Measurements from ENCODE around the gene TBC1D5. TPM values are rescaled to one million over a fixed set of nuclear protein-coding genes. Genes with fewer than 3 reads are reported as not detected.
A peak's percentile ranks its signal among the peaks of the same experiment; 100 is the strongest.

The TBC1D5 gene
- total RNA-seq, 1 experiment from 2014 or later: 33.9 TPM

DNA sequence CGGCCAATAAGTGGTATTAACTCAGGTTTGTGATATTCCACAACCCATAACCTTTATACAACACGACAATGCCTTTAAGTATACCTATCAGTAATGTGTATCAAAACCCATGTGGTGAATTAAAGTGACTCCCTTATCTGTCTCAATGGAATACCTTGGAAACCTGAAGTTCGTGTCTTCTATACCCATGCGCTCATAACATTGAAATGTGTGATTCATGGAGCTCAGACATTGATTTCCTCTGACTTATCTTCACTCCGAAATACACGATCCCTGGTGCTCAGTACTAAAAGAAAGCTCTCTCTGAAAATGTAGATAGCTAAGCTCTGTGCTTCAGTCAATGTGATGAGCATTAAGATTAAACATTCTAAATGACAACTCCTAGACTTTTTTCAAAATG is 140.3 kb downstream of the TBC1D5 start:
- ATAC-seq: peak; percentile 30; the same call in 1 of the 2 replicates
- TF ChIP-seq FOSL1 (IDR thresholded peaks at IDR 0.05; ENCODE audit: low read depth): peak; percentile 39; the same call in 1 of the 2 replicates
- TF ChIP-seq YY1 (IDR thresholded peaks at IDR 0.05; ENCODE audit: extremely low read depth, insufficient replicate concordance, low read depth, low read length): no peak
- TF ChIP-seq POLR2AphosphoS5 (IDR thresholded peaks at IDR 0.05; ENCODE audit: low read depth, low read length): no peak
- Histone ChIP-seq H2AFZ (ENCODE audit: low read depth, low read length, poor library complexity, severe bottlenecking) (no peak overlapping the region), H3K4me2 (ENCODE audit: low read length) (peak overlapping the region; percentile 31; the same call in 1 of the 2 replicates), H3K9ac (ENCODE audit: low read length) (no peak overlapping the region), H3K9me2 (ENCODE audit: insufficient read depth) (no peaks in the 10 kb centered on the region), H4K20me1 (ENCODE audit: insufficient read depth) (peaks cover 12% of the 10 kb centered on the region; the same call in 1 of the 2 replicates), H3K4me1 (ENCODE audit: control insufficient read depth in 1 of 2, insufficient read depth in 2 of 2, low read length in 2 of 2) (peaks cover 16 to 32% of the 10 kb centered on the region in 2 experiments), H3K79me2 (ENCODE audit: insufficient read depth, low read length) (peaks cover 17% of the 10 kb centered on the region), H3K27ac (ENCODE audit: low read depth, low read length) (no peak overlapping the region), H3K36me3 (ENCODE audit: control insufficient read depth in 1 of 2, insufficient read depth in 2 of 2, low read length in 2 of 2) (no peaks in the 10 kb centered on the region), H3K27me3 (ENCODE audit: insufficient read depth, low read length) (no peaks in the 10 kb centered on the region), H3K9me3 (ENCODE audit: control insufficient read depth in 1 of 2, insufficient read depth in 1 of 2, low read depth in 1 of 2, low read length in 2 of 2) (no peaks in the 10 kb centered on the region), H3K4me3 (replicated peaks in 1 of 2; ENCODE audit: low read depth in 1 of 2, low read length in 2 of 2) (no peak overlapping the region)
- RAD21 ChIA-PET (ENCODE audit: low non-redundant PET in 1 of 2, low total read pairs in 2 of 2, uncharacterized antibody in 2 of 2, unreplicated experiment in 2 of 2): no interaction called here
- intact Hi-C loops (cut with micrococcal nuclease): no loop called here
- no TSS peak for BruUV-seq (replicated peaks)
- POLR2A ChIA-PET: no interaction called here
- DNase-seq (ENCODE audit: low read depth, low spot score): no peak
- CTCF ChIA-PET: no interaction called here

DNA sequence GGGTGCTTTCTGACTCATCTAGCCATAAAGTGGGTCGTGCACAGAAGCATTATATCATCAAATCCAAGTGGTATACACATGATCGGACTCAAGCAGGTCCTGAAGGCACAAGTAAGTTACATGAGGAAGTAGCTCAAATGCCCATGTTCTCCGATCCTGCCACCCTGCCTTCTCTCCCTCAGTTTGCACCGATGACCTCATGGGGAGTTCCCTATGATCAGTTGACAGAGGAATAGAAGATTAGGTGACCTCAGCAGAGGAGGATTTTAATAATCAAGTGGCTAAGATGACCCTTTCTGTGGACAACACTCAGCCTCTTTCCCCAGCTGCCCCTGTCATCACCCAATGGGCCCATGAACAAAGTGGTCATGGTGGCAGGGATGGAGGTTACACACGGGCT is 149.5 kb downstream of the TBC1D5 start:
- peaks cover 0 to 7% of the 10 kb centered on the region in 2 experiments; a peak in 2 of 4 replicates for H3K9me3 ChIP-seq (ENCODE audit: control insufficient read depth in 1 of 2, insufficient read depth in 1 of 2, low read depth in 1 of 2, low read length in 2 of 2)
- H3K9ac ChIP-seq (ENCODE audit: low read length): no peak overlapping the region
- POLR2A ChIA-PET: no interaction called here
- H4K20me1 ChIP-seq (ENCODE audit: insufficient read depth): no peaks in the 10 kb centered on the region
- no peaks in the 10 kb centered on the region for H3K4me1 ChIP-seq (ENCODE audit: control insufficient read depth in 1 of 2, insufficient read depth in 2 of 2, low read length in 2 of 2)
- no peak overlapping the region for H3K27ac ChIP-seq (ENCODE audit: low read depth, low read length)
- no peaks in the 10 kb centered on the region for H3K9me2 ChIP-seq (ENCODE audit: insufficient read depth)
- ATAC-seq: no peak
- H3K27me3 ChIP-seq (ENCODE audit: insufficient read depth, low read length): no peaks in the 10 kb centered on the region
- RAD21 ChIA-PET (ENCODE audit: low non-redundant PET in 1 of 2, low total read pairs in 2 of 2, uncharacterized antibody in 2 of 2, unreplicated experiment in 2 of 2): no interaction called here
- H3K79me2 ChIP-seq (ENCODE audit: insufficient read depth, low read length): no peaks in the 10 kb centered on the region
- CTCF ChIA-PET: no interaction called here
- DNase-seq (ENCODE audit: low read depth, low spot score): no peak
- no TSS peak for BruUV-seq (replicated peaks)
- H3K4me3 ChIP-seq (replicated peaks in 1 of 2; ENCODE audit: low read depth in 1 of 2, low read length in 2 of 2): no peak overlapping the region
- no peak overlapping the region for H3K4me2 ChIP-seq (ENCODE audit: low read length)
- no peaks in the 10 kb centered on the region for H3K36me3 ChIP-seq (ENCODE audit: control insufficient read depth in 1 of 2, insufficient read depth in 2 of 2, low read length in 2 of 2)
- intact Hi-C loops (cut with micrococcal nuclease): no loop called here
- H2AFZ ChIP-seq (ENCODE audit: low read depth, low read length, poor library complexity, severe bottlenecking): no peak overlapping the region
- no peak for TF ChIP-seq FOSL1 (IDR thresholded peaks at IDR 0.05; ENCODE audit: low read depth)
- TF ChIP-seq JUND (IDR thresholded peaks at IDR 0.05): no peak
- TF ChIP-seq SIN3A (IDR thresholded peaks at IDR 0.05; ENCODE audit: low read depth): no peak
- no peak for TF ChIP-seq ZFX (IDR thresholded peaks at IDR 0.05)
- TF ChIP-seq RAD21 (IDR thresholded peaks at IDR 0.05; ENCODE audit: low read depth): no peak
- no peak for TF ChIP-seq SRF (IDR thresholded peaks at IDR 0.05; ENCODE audit: low read depth)
- no peak for TF ChIP-seq EZH2 (IDR thresholded peaks at IDR 0.05)

Data from HCT116 (cell line).